ENCODE results near the gene KRT5.
"Not testable (repeated sequence)": the region's sequence is repeated elsewhere in the genome, so short reads cannot be mapped to it uniquely, and the experiment has no call there.

Gene KRT5

DNA sequence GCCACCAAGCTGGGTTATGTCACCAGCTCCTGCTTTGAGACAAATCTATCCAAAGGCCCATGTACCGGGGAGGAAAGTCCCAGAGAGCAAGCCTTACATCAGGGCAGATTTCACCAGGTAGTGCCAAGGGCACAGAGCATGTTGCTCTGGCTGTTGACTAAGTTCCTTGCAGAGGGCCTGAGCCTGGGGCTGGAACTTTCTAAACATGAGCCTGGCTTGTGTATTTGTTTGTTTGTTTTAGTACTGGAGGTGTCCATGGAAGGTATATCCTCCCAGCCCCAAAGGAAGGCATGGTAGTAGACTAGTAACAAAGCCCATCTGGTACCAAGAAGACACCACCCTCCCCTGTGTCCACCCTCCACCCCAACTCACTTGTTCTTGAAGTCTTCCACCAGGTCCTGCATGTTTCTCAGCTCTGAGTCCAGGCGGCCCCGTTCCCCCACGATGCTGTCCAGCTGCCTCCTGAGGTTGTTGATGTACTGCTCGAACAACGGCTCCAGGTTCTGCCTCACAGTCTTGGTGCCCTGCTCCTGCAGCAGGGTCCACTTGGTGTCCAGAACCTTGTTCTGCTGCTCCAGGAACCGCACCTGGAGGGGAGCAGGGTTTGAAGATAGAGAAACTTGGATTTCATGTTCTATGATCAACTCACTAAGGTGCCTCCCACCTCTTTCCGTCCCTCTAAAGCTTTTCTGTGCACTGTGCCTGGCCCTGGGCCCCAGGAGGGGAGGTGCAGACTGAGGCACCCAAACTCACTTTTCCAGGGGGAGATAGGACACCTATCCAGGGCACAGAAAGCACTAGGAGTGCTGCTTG, 1.4 kb downstream of the KRT5 start:
- DNase-seq, result no peak

DNA sequence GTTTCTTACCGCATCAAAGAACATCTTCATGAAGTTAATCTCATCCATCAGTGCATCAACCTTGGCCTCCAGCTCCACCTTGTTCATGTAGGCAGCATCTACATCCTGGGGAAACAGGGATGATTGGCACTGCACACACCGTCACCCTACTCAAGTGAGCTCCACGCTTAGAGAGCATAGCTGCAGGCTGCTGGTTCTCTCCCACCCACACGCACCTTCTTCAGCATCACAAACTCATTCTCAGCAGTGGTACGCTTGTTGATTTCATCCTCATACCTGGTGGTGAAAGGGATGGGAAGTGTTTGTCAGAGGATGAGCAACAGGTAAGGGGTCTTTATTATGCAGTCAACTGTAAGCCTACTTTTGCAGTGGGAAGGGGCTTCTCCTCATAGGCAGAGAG, 2.3 kb downstream of the KRT5 start:
- no peak for DNase-seq

DNA sequence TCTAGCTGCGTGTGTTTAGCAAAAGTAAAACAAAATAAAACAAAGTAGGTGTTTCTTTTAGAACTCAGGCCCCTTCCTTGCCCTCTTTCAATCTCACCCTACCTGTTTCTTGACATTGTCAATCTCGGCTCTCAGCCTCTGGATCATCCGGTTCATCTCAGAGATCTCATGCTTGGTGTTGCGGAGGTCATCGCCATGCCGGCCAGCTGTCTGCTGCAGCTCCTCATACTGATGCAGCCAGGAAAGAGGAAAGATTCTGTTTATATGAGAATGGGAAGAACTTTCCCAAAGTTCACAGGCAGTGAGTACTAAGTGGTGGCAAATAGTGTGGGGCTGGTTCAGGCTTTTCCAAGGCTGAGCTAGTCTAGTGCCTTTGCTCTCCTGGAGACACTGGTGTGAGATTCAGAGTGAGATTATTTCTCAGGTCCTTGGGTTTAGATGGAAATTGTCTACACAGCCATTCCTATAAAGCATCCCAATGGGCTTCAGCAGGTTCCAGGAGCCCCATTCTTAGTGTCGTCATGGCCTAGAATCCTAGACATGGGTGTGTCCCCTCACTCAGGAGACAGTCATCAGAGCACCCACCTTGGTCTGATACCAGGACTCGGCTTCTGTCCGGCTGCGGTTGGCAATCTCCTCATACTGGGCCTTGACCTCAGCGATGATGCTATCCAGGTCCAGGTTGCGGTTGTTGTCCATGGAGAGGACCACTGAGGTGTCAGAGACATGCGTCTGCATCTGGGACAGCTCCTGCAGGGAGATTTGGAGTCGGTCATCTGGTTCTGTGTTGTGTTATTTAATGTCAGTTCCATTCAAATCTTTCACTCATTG, 3.0 kb downstream of the KRT5 start:
- DNase-seq, result no peak

DNA sequence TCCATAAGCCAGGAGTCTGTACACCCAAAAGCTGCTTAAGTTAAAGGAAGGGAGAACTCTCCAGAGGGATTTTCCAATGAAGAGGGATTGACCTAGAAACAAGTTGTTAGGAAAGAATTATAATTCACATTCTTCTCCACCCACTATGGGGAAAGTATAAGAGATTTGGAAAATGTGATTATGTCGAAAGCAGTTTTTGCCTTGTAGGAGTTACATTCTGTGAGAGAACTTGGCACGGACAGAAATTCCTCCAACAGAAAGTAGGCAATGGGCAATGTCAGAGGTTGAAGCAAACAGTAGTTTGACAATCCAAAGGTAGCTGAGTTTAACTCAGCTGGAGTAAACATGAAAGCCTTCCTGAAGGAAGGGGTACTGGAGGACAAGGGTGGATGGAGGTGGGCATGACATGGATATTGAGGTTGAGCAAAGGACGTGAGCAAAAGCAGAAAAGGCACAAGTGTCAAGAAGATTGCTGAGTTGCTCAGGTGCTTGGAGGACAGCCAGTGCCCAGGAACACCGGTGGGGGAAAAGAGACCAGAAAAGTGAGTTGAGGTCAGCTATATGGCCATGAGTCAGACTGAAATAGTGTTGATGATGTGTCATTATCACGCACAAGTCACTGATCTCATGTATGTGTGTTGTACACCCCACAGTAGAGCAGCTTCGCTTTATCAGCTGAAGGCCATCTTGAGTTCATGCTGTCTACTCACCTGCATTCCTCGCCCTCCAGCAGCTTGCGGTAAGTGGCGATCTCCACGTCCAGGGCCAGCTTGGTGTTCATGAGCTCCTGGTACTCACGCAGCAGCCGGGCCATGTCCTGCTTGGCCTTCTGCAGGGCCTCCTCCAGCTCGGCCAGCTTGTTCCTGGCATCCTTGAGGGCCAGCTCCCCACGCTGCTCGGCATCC, 4.0 kb downstream of the KRT5 start:
- DNase-seq, result no peak

DNA sequence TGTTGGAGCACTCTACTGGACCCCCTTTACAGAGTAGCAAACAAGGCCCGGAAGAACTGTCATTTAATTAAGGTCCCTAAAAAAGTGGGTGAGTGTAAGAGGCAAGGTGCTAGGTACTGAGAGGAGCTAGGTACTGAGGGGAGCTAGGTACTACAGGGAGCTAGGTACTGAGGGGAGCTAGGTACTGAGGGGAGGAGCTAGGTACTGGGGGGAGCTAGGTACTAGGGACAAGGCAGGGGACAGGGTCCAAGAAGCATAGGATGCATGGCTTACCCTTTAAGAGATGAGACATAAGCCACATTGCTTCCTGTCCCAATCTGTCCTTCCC, 4.9 kb downstream of the KRT5 start:
- DNase-seq, result no peak

DNA sequence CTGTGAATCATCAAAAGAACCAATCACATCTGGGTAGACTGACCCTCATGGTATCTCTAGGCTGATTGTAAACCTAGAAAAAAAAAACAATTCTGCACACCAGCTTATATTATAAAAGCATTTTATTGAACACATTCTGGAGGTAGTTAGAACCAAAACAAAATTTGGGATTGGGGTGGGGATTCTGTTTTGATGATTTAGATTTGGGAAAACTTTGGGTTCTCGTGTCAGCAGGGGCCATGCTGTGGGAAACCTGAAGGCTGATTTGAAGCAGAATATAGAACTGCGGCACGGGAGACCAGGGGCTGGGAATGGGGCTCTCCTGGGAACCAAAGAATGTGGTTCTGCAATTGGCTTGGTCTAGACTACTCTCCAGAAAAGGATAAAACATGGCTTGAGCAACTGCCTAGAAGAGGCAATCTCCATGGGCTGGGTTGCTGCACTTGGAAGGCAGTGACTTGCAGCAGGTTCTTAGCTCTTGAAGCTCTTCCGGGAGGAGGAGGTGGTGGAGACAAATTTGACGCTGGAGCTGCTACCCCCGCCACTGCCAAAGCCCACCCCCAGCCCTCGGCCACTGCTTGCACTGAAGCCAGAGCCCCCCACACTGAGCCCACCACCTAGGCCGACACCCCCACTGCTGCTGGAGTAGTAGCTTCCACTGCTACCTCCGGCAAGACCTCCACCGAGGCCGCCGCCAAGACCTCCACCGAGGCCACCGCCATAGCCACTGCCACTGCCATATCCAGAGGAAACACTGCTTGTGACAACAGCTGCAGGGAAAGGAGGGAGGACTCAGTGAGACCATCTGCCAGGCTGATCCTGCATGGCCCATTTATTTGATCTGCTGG, 5.5 kb downstream of the KRT5 start:
- DNase-seq, result no peak

DNA sequence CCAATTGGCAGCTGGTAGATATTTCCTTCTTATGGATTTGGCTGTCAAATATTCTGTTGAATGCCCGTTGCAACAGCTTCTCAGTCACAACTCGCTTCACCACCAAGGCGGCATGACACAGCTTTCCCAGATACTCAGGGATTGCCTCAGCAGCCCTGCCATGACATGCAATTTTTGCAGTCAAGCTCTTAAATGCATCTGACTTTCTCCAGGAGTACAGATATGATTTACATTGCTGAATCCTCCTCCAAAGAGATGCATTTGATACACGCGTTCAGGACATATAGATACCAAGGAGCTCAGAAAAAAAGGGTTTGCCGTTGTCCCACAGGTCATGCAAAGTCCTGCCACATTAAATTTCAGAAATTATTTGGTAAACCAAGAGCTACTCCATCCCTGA, 6.5 kb downstream of the KRT5 start:
- DNase-seq, result no peak

DNA sequence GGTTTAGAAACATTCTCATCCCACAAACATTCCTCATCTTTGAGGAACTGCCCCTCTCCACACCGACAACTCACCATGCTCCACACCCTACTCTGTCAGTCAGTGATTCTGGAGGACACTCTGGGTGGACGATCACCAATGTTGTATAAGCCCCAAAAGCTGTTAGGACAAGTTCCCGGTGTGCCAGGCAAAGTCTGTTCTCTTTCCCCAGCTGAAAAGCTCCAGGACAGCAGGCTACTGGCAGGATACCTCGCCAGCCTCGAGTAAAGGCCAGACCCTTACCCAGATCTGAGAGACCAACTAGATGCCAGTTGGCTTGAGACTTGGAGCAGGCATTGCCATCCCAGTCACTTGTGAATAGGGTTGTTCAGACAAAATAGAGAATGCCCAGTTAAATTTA, 12.0 kb downstream of the KRT5 start:
- DNase-seq, result no peak

DNA sequence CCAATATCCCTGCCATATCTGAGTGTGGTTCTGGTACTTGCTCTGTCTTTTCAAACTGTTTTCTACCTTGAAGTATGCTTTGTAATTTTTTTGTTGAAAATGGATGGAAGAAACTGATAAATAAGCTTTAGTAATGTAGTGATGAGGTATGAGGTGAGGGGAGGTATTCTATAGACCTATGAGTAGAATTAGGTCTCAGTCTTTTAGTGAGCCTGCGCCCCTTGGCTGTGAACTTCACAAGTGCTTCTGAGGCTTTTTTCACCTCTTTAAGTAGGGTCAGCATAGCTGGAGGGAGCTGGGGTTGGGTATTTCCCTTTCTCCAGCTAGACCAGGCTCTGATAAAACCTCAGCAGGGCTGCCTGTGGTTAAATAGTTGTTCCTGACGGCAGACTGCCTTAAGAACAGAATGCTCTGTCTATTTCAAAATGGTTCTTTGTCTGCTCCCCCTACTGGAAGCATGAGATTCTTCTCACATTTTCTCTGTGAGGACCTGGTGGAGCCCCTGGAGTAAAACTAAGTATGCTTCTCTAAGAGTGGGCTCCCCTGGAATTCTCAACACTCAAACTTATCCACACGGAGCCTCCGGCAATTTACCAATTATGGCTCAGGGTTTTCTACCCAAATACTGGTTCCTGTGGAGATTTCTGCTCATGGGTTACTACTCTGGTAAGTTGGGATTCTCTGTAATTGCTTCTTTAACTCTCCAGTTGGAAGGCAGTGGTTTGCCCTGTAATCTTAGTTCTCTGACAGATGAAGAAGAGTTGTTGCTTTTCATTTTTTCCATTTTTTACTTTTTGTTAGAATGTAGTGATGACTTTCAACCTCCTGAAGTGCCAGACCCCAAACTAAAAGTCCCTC, 13.1 kb downstream of the KRT5 start:
- no peak for DNase-seq

DNA sequence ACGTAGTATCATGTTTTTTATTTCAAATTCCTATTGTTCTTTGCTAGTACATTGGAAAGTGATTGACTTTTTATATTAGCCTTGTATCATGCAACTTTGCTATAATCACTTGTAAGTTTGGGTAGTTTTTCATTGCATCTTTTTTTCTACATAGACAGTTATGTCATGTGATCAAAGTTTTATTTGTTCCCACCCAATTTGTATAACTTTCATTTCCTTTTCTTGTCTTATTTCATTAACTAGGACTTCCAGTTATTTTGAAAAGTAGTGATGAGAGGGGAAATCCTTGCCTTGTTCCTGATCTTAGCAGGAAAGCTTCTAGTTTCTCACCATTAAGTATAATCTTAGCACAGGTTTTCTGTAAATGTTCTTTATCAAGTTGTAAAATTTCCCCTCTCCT, 17.3 kb downstream of the KRT5 start:
- no peak for DNase-seq

DNA sequence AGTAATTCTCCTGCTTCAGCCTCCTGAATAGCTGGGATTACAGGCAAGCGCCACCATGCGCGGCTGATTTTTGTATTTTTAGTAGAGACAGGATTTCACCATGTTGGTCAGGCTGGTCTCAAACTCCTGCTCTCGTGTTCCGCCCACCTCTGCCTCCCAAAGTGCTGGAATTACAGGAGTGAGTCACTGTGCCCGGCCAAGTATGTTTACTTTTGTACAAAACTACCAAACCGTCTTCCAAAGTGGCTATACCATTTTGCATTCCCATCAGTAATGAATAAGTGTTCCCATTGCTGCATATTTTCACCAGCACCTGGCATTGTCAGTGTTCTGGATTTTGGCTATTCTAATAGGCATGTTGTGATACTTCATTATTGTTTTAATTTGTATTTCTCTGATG, 18.7 kb downstream of the KRT5 start:
- DNase-seq, result no peak

DNA sequence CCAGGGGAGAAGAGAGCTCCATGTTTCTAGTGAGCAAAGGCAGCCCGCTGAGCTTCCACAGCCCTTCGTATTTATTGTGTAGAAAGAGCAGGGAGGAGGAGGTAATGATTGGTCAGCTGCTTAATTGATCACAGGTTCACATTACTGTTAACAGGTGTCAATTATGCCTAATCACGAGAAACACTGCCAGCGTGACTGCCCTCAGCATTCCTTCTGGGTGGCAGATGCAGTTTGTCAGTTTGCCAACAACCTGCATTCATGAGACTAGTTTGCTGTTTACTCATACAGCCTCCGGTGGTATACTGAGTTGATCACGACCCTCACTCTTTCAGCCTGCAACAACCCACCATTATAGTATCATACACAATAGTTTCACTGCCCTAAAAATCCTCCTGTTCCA, 19.6 kb downstream of the KRT5 start:
- DNase-seq, result not testable (repeated sequence)

DNA sequence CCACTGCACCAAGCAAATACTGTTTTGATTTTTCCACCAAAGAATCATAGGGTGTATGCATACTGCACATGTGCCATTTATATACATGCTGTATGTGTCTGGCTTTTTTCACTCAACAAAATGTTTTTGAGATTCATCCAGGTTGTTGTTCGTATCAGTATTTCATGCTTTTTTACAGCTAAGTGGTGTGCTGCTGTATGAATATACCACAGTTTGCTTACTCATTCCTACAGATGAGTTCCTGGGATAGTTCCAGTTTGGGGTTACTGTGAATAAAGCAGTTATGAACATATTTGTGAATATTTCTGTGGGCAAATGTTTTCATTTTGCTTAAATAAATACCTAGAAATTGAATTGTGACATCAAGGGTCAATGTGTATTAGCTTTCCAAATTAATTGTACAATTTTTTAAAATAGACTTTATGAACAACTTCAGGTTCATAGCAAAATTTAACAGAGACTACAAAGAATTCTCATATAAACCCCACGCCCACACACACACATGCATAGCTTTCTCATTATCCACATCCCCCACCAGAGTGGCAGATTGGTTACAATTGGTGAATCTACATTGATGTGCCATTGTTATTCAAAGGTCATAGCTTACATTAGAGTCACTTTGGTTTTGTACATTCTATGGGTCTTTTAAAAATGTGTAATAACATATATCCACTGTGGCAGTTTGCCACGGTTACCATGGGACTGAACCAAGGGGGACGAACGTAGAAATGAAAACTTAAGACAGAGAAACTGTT, 20.2 kb downstream of the KRT5 start:
- no peak for DNase-seq

DNA sequence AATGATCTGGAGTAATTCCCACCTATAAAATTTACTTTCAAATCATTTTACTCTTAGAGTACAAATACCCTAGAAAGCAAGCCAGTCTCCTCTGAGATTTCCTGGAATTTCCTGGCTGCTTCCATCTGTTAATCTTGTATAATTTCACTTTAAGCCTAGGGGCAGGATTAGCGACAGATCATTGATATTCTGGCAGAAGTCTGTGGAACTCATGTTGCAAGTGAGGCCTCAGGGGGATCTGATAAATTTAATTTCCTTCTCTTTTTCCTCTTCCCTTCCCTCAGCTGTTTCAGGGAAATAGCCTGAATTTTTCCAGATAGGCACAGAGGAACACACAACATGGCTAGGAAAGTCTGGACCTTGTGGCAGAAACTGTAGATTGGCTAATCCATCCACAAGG, 21.2 kb downstream of the KRT5 start:
- no peak for DNase-seq

DNA sequence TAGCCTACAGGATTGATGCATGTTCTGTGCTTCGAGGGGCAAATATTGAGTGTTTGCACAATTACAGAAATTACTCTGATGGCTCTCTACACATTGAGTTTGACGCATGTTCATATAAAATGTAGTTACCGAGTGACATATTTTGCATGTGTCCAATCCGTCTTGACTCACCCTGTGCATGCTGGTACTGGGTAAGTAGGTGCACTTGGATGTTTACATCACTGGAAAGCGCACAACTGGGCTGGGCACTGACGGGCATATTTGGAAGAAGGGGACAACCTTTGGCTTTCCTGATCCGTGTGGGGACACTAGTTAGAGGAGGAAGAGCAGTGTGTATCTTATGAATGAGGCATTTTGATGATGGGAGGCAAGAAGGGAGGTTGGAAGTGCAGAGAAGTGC, 22.2 kb downstream of the KRT5 start:
- no peak for DNase-seq

DNA sequence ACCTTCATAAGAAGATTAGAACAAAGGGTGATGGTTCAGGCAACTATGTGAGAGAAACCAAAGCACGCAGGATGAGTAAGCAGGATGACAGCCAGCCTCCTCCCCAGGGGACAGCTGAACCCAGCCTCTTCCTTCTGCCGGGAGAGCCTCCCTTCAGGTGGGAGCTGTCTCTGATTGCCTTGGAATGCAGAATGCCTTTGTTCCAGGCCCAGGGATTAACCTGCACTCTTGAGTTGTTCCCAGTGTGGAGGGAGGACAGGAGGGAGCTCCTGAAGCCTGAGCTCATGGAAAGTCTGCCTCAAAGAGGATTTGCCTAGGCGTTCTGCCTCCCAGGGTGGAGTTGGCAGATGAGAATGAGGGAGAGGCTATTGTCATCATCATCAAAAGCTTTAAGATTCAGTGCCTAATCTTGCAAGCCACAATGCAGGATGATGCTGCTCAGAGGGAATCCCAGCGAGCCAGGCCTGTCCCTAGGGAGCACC, 23.6 kb downstream of the KRT5 start:
- DNase-seq, result no peak

DNA sequence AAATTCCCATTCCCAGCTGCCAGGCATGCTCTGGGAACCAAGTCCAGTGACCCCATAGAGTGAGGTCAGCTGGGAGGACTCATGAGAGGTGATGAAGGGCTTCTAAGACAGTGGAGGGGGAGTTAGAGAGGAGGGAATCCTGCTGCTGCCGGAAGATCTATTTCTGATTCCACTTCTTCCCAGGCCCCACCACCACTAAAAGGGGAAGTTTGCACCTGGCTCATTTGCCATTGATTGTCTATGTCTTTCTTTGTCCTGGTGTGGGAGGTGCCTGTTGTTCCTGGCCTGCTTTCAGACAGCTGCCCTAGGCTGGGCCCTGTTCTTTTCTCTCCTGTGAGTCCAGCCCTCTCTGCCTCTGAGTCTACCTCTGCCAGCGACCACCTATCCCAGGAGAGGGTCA, 24.1 kb downstream of the KRT5 start:
- no peak for DNase-seq

DNA sequence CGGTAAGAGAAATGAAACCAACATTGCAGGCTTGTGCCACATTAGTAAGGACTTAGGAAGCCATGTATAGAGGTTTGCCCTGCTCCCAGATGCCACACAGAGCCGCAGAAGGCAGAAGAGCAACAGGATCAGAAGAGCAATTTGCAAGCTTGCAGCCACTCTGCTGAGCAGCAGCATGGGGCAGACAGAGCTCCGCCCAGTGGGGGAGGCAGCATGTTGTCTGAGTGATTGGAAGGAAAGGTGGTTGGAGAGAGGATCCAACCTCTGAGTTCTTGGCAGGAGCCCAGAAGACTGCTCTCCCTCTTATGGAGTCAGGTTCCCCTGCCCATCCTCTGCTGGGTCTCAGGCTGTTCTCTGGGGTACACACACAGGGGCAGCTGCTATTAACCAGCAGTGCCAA, 24.8 kb downstream of the KRT5 start:
- no peak for DNase-seq

DNA sequence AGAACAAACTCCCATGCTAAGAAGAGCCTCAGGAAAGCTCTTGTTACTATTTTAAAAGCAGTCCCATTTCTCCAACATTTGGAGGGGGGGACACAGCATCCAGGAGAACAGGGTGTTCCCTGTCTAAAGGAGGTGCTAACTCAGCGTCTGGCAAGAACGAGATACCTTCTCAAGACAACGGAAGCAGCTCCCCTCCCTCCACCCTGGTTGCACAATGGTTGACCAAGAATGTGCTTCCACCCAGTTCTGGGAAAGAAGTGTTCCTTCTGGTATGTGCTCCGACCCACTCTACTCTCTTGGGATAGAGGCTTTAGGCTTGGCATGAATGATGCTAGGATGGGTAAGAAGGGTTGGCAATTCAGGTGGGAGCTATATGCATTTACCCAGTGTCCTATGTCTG, 25.7 kb downstream of the KRT5 start:
- no peak for DNase-seq

DNA sequence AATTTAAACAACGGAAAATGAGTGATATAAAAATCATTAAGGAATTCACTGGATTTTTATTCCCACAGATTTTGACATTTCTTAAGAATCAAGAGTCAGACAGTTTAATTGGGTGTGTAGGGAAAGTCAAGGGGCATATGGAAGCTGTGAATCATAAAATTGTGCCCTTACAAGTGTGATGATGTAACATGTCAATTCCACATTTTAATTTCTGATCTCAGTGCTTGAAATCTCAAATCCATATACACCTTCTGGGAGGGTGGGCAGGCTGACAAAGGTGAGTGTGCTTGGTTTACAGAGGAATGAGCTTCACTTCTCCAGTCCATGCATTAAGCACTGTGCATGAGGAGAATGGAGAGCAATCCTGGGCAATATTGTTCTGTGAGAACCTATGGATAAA, 26.1 kb downstream of the KRT5 start:
- DNase-seq, result no peak

DNA sequence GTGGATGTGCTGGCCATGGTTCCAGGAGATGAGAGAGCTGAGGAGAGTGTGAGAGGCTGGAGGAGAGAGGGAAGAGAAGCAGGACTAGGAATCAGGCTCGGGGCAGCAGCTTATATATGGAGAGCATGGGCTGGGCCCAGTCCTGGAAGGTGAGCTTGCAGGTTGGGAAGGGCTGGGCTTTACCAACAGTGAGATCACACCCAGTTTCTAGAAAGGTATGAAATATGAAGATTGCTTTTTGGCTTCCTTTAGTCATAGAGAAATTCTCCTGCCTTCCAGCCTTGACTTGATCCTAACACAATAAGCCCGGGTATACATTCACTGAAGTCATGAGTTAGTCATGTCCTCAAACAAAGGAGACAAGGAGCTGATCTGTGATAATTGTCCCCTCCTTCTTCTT, 27.0 kb downstream of the KRT5 start, which contains the start of gene KRT6A:
Gene KRT6A (minus strand): TSS at position 86 of the 400 bp plus-strand sequence. CDS start 69 bp downstream, at position 17.
- no peak for DNase-seq
